Activated naive CD4-positive, alpha-beta T cell treated with anti-CD3 and anti-CD28 coated beads, Interleukin-2, amount 50 U/mL, for 24 hours (primary cell): ENCODE data around the gene MARK3.

Experiments used
- H3K27ac Mint-ChIP-seq: one replicate; pipeline ENCODE4 v1.8.0; 2021; ENCODE audit warnings: mild to moderate bottlenecking, mixed read lengths
- H3K27me3 Mint-ChIP-seq: one replicate; pipeline ENCODE4 v1.8.0; 2021; ENCODE audit warnings: mixed read lengths
- H3K36me3 Mint-ChIP-seq: one replicate; pipeline ENCODE4 v1.8.0; 2021; ENCODE audit warnings: mixed read lengths
- H3K4me1 Mint-ChIP-seq: one replicate; pipeline ENCODE4 v1.8.0; 2021; ENCODE audit warnings: mixed read lengths
- H3K4me3 Mint-ChIP-seq: one replicate; pipeline ENCODE4 v1.8.0; 2021; ENCODE audit warnings: mild to moderate bottlenecking, mixed read lengths
- H3K9me3 Mint-ChIP-seq: one replicate; pipeline ENCODE4 v1.8.0; 2021; ENCODE audit warnings: mixed read lengths

The MARK3 gene

GRCh38 chr14:103533999-103534575 is 148.9 kb downstream of the MARK3 start:
- Mint-ChIP-seq H3K27me3 (no peaks in the 10 kb centered on the region), H3K27ac (no peak overlapping the region), H3K4me3 (no peak overlapping the region), H3K9me3 (no peaks in the 10 kb centered on the region), H3K36me3 (no peaks in the 10 kb centered on the region), H3K4me1 (peaks cover 22% of the 10 kb centered on the region)

GRCh38 chr14:103534576-103535061 is 149.4 kb downstream of the MARK3 start:
- no peaks in the 10 kb centered on the region for H3K9me3 Mint-ChIP-seq
- H3K27me3 Mint-ChIP-seq = no peaks in the 10 kb centered on the region
- no peak overlapping the region for H3K4me3 Mint-ChIP-seq
- peaks cover 19% of the 10 kb centered on the region for H3K4me1 Mint-ChIP-seq
- H3K36me3 Mint-ChIP-seq = no peaks in the 10 kb centered on the region
- no peak overlapping the region for H3K27ac Mint-ChIP-seq

GRCh38 chr14:103535081-103535890 is 150.1 kb downstream of the MARK3 start:
- Mint-ChIP-seq H3K27me3 (no peaks in the 10 kb centered on the region), H3K4me3 (no peak overlapping the region), H3K4me1 (peaks cover 13% of the 10 kb centered on the region), H3K9me3 (no peaks in the 10 kb centered on the region), H3K36me3 (no peaks in the 10 kb centered on the region), H3K27ac (peak overlapping the region; percentile 30)

GRCh38 chr14:103535891-103536565 is 150.8 kb downstream of the MARK3 start:
- H3K4me1 Mint-ChIP-seq = peaks cover 7% of the 10 kb centered on the region
- no peaks in the 10 kb centered on the region for H3K36me3 Mint-ChIP-seq
- H3K27me3 Mint-ChIP-seq = no peaks in the 10 kb centered on the region
- no peak overlapping the region for H3K4me3 Mint-ChIP-seq
- no peaks in the 10 kb centered on the region for H3K9me3 Mint-ChIP-seq
- H3K27ac Mint-ChIP-seq = peak overlapping the region; percentile 30

GRCh38 chr14:103536693-103537092 is 151.5 kb downstream of the MARK3 start:
- no peak overlapping the region for H3K4me3 Mint-ChIP-seq
- H3K27me3 Mint-ChIP-seq = no peaks in the 10 kb centered on the region
- H3K27ac Mint-ChIP-seq = no peak overlapping the region
- H3K9me3 Mint-ChIP-seq = no peaks in the 10 kb centered on the region
- no peaks in the 10 kb centered on the region for H3K36me3 Mint-ChIP-seq
- peaks cover under 1% of the 10 kb centered on the region for H3K4me1 Mint-ChIP-seq

GRCh38 chr14:103537175-103537990 is 152.2 kb downstream of the MARK3 start:
- H3K27ac Mint-ChIP-seq = no peak overlapping the region
- no peak overlapping the region for H3K4me3 Mint-ChIP-seq
- H3K4me1 Mint-ChIP-seq = no peaks in the 10 kb centered on the region
- H3K27me3 Mint-ChIP-seq = no peaks in the 10 kb centered on the region
- H3K36me3 Mint-ChIP-seq = no peaks in the 10 kb centered on the region
- H3K9me3 Mint-ChIP-seq = no peaks in the 10 kb centered on the region

GRCh38 chr14:103538291-103539055 is 153.3 kb downstream of the MARK3 start:
- no peaks in the 10 kb centered on the region for H3K9me3 Mint-ChIP-seq

GRCh38 chr14:103539056-103539825 is 154.0 kb downstream of the MARK3 start:
- H3K4me1 Mint-ChIP-seq = no peaks in the 10 kb centered on the region
- no peak overlapping the region for H3K4me3 Mint-ChIP-seq
- no peak overlapping the region for H3K27ac Mint-ChIP-seq
- H3K36me3 Mint-ChIP-seq = no peaks in the 10 kb centered on the region
- no peaks in the 10 kb centered on the region for H3K9me3 Mint-ChIP-seq
- H3K27me3 Mint-ChIP-seq = no peaks in the 10 kb centered on the region

More at GRCh38 chr14:103538291-103539055, 153.3 kb downstream of the MARK3 start:
- H3K4me1 Mint-ChIP-seq = no peaks in the 10 kb centered on the region
- no peaks in the 10 kb centered on the region for H3K36me3 Mint-ChIP-seq
- H3K27me3 Mint-ChIP-seq = no peaks in the 10 kb centered on the region
- H3K27ac Mint-ChIP-seq = no peak overlapping the region
- H3K4me3 Mint-ChIP-seq = no peak overlapping the region

- Mint-ChIP-seq H3K27ac (no peak overlapping the region), H3K9me3 (no peaks in the 10 kb centered on the region), H3K27me3 (no peaks in the 10 kb centered on the region), H3K4me3 (no peak overlapping the region), H3K4me1 (no peaks in the 10 kb centered on the region), H3K36me3 (no peaks in the 10 kb centered on the region)
Measured at GRCh38 chr14:103540821-103541708, 155.8 kb downstream of the MARK3 start.

GRCh38 chr14:103541709-103542604 is 156.7 kb downstream of the MARK3 start:
- Mint-ChIP-seq H3K27ac (no peak overlapping the region), H3K4me1 (no peaks in the 10 kb centered on the region), H3K36me3 (no peaks in the 10 kb centered on the region), H3K9me3 (no peaks in the 10 kb centered on the region), H3K4me3 (no peak overlapping the region), H3K27me3 (no peaks in the 10 kb centered on the region)

- Mint-ChIP-seq H3K4me1 (no peaks in the 10 kb centered on the region), H3K27ac (no peak overlapping the region), H3K9me3 (no peaks in the 10 kb centered on the region), H3K27me3 (no peaks in the 10 kb centered on the region), H3K4me3 (no peak overlapping the region), H3K36me3 (no peaks in the 10 kb centered on the region)
Measured at GRCh38 chr14:103542605-103543088, 157.4 kb downstream of the MARK3 start.

GRCh38 chr14:103543140-103543539 is 157.9 kb downstream of the MARK3 start:
- Mint-ChIP-seq H3K36me3 (no peaks in the 10 kb centered on the region), H3K4me3 (no peak overlapping the region), H3K27me3 (no peaks in the 10 kb centered on the region), H3K9me3 (no peaks in the 10 kb centered on the region), H3K4me1 (no peaks in the 10 kb centered on the region), H3K27ac (no peak overlapping the region)
